A172 (cell line): ENCODE results near the gene WDR45. TPM values are rescaled to one million over a fixed set of nuclear protein-coding genes. Genes with fewer than 3 reads are reported as not detected.

Experiments used
- DNase-seq: peaks from one replicate; pipeline ENCODE4 v3.0.0-alpha.2; 2015; ENCODE audit warnings: low spot score
- total RNA-seq: library from RNA; depleted of rRNA; stranded (reverse); fragments of >200 nt; shearing (Covaris generic); gene quantifications from 2 replicates; pipeline ENCODE4 v1.2.3, GENCODE V29; 2014; rRNA removed

WDR45 gene
- total RNA-seq, 1 experiment from 2014 or later: 64.6 TPM

- DNase-seq: peak; percentile 99
Measured at GRCh38 chrX:49043220-49043986, 36.3 kb downstream of the WDR45 start, which contains the start of gene TFE3. Gene TFE3 (minus strand): TSS chrX:49043357. CDS start chrX:49043226, 131 bp downstream.

GRCh38 chrX:49042581-49043219 lies 37.0 kb downstream of the WDR45 start:
- DNase-seq: no peak

- peak; percentile 74 for DNase-seq
Measured at GRCh38 chrX:49041744-49042580, 37.7 kb downstream of the WDR45 start.

GRCh38 chrX:49040376-49040955 lies 39.2 kb downstream of the WDR45 start:
- peak; percentile 28 for DNase-seq

GRCh38 chrX:49039598-49040375 lies 39.9 kb downstream of the WDR45 start:
- DNase-seq: peak; percentile 90

GRCh38 chrX:49037883-49038475 lies 41.7 kb downstream of the WDR45 start:
- peak; percentile 21 for DNase-seq

GRCh38 chrX:49030283-49030682 lies 49.4 kb downstream of the WDR45 start:
- no peak for DNase-seq

- DNase-seq: no peak
Measured at GRCh38 chrX:49029876-49030275, 49.8 kb downstream of the WDR45 start.

Other genes with a start within 250 kb of the WDR45 start
- 15.3 and 16.5 TPM in 2 replicates for gene PCSK1N, start 244.3 kb downstream of the WDR45 start, total RNA-seq
- gene TIMM17B, start 182.1 kb downstream of the WDR45 start, total RNA-seq: 67.2 and 73.1 TPM in 2 replicates
- gene PQBP1, start 182.0 kb downstream of the WDR45 start, total RNA-seq: 57.4 and 59.2 TPM in 2 replicates
- 18.9 and 32.6 TPM in 2 replicates for gene SLC35A2, start 168.2 kb downstream of the WDR45 start, total RNA-seq
- gene PIM2, start 160.9 kb downstream of the WDR45 start, total RNA-seq: 0.59 and 0.74 TPM in 2 replicates
- 26.4 and 31.5 TPM in 2 replicates for gene OTUD5, start 122.3 kb downstream of the WDR45 start, total RNA-seq
- 0.67 and 0.91 TPM in 2 replicates for gene KCND1, start 108.0 kb downstream of the WDR45 start, total RNA-seq
- 15.9 and 18.3 TPM in 2 replicates for gene GRIPAP1, start 77.6 kb downstream of the WDR45 start, total RNA-seq
- 49.8 and 64.1 TPM in 2 replicates for gene TFE3, start 36.5 kb downstream of the WDR45 start, total RNA-seq
- gene CCDC120, start 20.9 kb downstream of the WDR45 start, total RNA-seq: 0.14 TPM in 1 of 2 replicates, not detected in the other
- 11.7 and 12.6 TPM in 2 replicates for gene PRAF2, start 5.9 kb downstream of the WDR45 start, total RNA-seq
- gene GPKOW, start 43.8 kb upstream of the WDR45 start, total RNA-seq: 41.9 and 42.4 TPM in 2 replicates
- gene MAGIX, start 82.9 kb upstream of the WDR45 start, total RNA-seq: 0.36 and 1.8 TPM in 2 replicates
- 70.3 and 80.8 TPM in 2 replicates for gene PLP2, start 92.0 kb upstream of the WDR45 start, total RNA-seq
- gene PRICKLE3, start 106.5 kb upstream of the WDR45 start, total RNA-seq: 2.8 and 2.9 TPM in 2 replicates
- 0.05 and 0.48 TPM in 2 replicates for gene SYP, start 120.3 kb upstream of the WDR45 start, total RNA-seq
- not detected in 2 replicates for gene CACNA1F, start 153.5 kb upstream of the WDR45 start, total RNA-seq
- gene CCDC22, start 155.6 kb upstream of the WDR45 start, total RNA-seq: 15.0 and 16.8 TPM in 2 replicates
- not detected in 2 replicates for gene FOXP3, start 184.8 kb upstream of the WDR45 start, total RNA-seq
- gene PPP1R3F, start 189.9 kb upstream of the WDR45 start, total RNA-seq: 8.0 and 11.1 TPM in 2 replicates
- gene GAGE10, start 223.8 kb upstream of the WDR45 start, total RNA-seq: not detected in 2 replicates
- gene GAGE12J, start 242.2 kb upstream of the WDR45 start, total RNA-seq: not detected in 2 replicates